Measurements from ENCODE around the gene GRM7.

GRCh38 chr3:6844723-6845122 is 16.2 kb upstream of the GRM7 start:
- TF ChIP-seq GATA2 (IDR thresholded peaks at IDR 0.05; ENCODE audit: low read depth, low read length) (no peak), GATA3 (IDR thresholded peaks at IDR 0.05; ENCODE audit: low read depth, low read length) (no peak)

Data from SH-SY5Y (cell line).